K562 (cell line): ENCODE results near the gene LCLAT1. TPM values are rescaled to one million over a fixed set of nuclear protein-coding genes. Genes with fewer than 3 reads are reported as not detected.

Experiments
- BMI1 ChIP-seq: fragments of 150-350 bp; IDR thresholded peaks from 2 replicates; pipeline ENCODE4 v1.6.1; 2014; ENCODE audit warnings: low read length
- CC2D1A ChIP-seq: fragments of 450-650 bp; IDR thresholded peaks from 2 replicates; pipeline ENCODE4 v1.6.1; 2017; ENCODE audit warnings: mild to moderate bottlenecking
- EP300 ChIP-seq: IDR thresholded peaks from 2 replicates; pipeline ENCODE4 v1.6.1; 2012; ENCODE audit warnings: low read length, improper control_type of control experiment
- GABPA ChIP-seq: fragments of 200-800 bp; sonication (Bioruptor generic); conservative IDR thresholded peaks from 2 replicates; pipeline ENCODE4 v1.6.1; 2016; ENCODE audit warnings: low read depth, missing genetic modification characterization, missing compliant biosample characterization
- HMG20A ChIP-seq: fragments of 450-650 bp; formaldehyde crosslinking; conservative IDR thresholded peaks from 2 replicates; pipeline ENCODE4 v1.4.0; 2020; ENCODE audit warnings: mild to moderate bottlenecking, mixed read lengths
- JUND ChIP-seq, 2 experiments: IDR thresholded peaks; 2 replicates in 1 of 2; 3 replicates in 1 of 2; pipeline ENCODE4 v1.6.1; 2011; ENCODE audit warnings: borderline replicate concordance in 2 of 2, low read depth in 2 of 2, low read length in 2 of 2, improper control_type of control experiment in 1 of 2, missing biosample characterization in 1 of 2, missing genetic modification characterization in 1 of 2, missing genetic modification reagents in 1 of 2
- NELFE ChIP-seq: IDR thresholded peaks from 2 replicates; pipeline ENCODE4 v1.6.1; 2011; ENCODE audit warnings: mild to moderate bottlenecking; ENCODE audit not compliant: insufficient read depth, insufficient read length
- NONO ChIP-seq, 2 experiments: fragments of 200-400 bp in 1 of 2; fragments of 450-650 bp in 1 of 2; formaldehyde crosslinking in 1 of 2; IDR thresholded peaks; 2 replicates each; pipeline ENCODE4 v1.6.1; 2017; ENCODE audit warnings: low read depth in 2 of 2, mild to moderate bottlenecking in 2 of 2, moderate library complexity in 2 of 2, low read length in 1 of 2
- SMAD4 ChIP-seq: fragments of 250-450 bp; sonication (Bioruptor Pico); conservative IDR thresholded peaks from 2 replicates; pipeline ENCODE4 v1.8.0; 2021; ENCODE audit warnings: inconsistent platforms, mild to moderate bottlenecking, moderate library complexity
- SMARCC2 ChIP-seq: fragments of 450-650 bp; IDR thresholded peaks from 2 replicates; pipeline ENCODE4 v1.6.1; 2017; ENCODE audit warnings: antibody characterized with exemption, moderate library complexity, mild to moderate bottlenecking, low read depth
- SP2 ChIP-seq: IDR thresholded peaks from 2 replicates; pipeline ENCODE4 v1.6.1; 2011; ENCODE audit warnings: mild to moderate bottlenecking, low read depth, low read length, moderate library complexity; ENCODE audit not compliant: poor library complexity, severe bottlenecking; ENCODE audit errors: extremely low read depth
- ZNF347 ChIP-seq: fragments of 450-650 bp; formaldehyde crosslinking; IDR thresholded peaks from 2 replicates; pipeline ENCODE4 v1.4.0; 2020; ENCODE audit warnings: low read depth, mild to moderate bottlenecking, moderate library complexity
- polyA plus RNA-seq, 8 experiments: library from polyadenylated mRNA; depleted of rRNA in 4 of 8; stranded (reverse) in 5 of 8; unstranded in 3 of 8; fragments of >200 nt; fragmentation: Nextera tagmentation in 2 of 8; fragmentation: Illumina TruSeq in 1 of 8; extraction: Ambion mirVana in 2 of 8; extraction: Trizol in 1 of 8; gene quantifications; 2 replicates each; pipeline versions ENCODE4 v1.2.1 to v1.2.3, GENCODE V29; 2011 to 2014; ENCODE audit warnings: inconsistent platforms in 1 of 8, missing spikeins in 1 of 8
- total RNA-seq, 7 experiments: library from RNA; depleted of rRNA in 6 of 7; stranded (reverse); fragments of >200 nt in 6 of 7; fragmentation: Illumina TruSeq in 2 of 7; extraction: Trizol in 2 of 7; gene quantifications; 2 replicates each; pipeline versions ENCODE4 v1.2.1 to v1.2.3, GENCODE V29; 2011 to 2021; ENCODE audit warnings: low replicate concordance in 1 of 7
- TF ChIP-seq, protein P1 (sequence below), 2 experiments: fragments of 450-650 bp in 1 of 2; IDR thresholded peaks; 2 replicates each; pipeline ENCODE4 v1.6.1; 2011 to 2017; ENCODE audit warnings: low read depth in 2 of 2, antibody characterized with exemption in 1 of 2, borderline replicate concordance in 1 of 2, low read length in 1 of 2, mild to moderate bottlenecking in 1 of 2, mixed read lengths in 1 of 2; ENCODE audit not compliant: control insufficient read depth in 1 of 2
- TF ChIP-seq, protein P2 (sequence below), 2 experiments: fragments of 450-650 bp in 1 of 2; sonication (generic) in 1 of 2; formaldehyde crosslinking in 1 of 2; IDR thresholded peaks; 2 replicates each; pipeline versions ENCODE4 v1.7.1 to v1.9.0; 2016 to 2022; ENCODE audit warnings: inconsistent platforms in 1 of 2, mild to moderate bottlenecking in 1 of 2, missing genetic modification reagents in 1 of 2

The LCLAT1 gene
- total and polyA plus RNA-seq, 9 of the 15 experiments (the other 6 are each of a cell fraction or from before 2014, with no cell fraction given) = 8.9 to 63.3 (median 25.4) TPM

DNA sequence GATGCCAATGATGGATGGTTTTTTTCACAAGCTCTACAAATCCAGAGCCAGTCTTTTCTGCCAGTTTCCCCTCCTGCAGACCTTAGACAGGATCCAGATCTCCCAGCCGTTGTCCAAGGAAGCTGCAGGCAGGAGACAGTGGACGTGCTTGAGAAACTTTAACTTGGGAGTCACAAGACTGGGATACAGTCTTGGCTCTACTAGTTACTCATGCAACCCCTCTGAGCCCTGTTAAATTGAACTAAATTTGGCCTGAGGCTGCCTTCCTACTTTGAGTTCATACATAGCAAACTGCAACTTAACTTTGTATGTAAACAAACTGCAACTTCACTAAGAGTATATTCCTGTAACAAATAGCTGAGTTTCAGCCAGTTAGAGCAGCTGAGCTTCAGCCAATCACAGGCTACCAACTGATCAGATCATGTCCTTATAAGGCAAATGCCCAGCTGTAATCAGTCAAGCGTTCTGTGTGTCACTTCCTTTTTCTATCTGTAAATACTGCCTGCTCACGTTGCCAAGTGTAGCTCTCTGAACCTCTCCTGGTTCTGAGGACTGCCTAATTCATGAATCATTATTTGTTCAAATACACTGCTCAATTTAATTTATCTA is 219.3 kb downstream of the LCLAT1 start (continued):
- TF ChIP-seq, protein P1, sequence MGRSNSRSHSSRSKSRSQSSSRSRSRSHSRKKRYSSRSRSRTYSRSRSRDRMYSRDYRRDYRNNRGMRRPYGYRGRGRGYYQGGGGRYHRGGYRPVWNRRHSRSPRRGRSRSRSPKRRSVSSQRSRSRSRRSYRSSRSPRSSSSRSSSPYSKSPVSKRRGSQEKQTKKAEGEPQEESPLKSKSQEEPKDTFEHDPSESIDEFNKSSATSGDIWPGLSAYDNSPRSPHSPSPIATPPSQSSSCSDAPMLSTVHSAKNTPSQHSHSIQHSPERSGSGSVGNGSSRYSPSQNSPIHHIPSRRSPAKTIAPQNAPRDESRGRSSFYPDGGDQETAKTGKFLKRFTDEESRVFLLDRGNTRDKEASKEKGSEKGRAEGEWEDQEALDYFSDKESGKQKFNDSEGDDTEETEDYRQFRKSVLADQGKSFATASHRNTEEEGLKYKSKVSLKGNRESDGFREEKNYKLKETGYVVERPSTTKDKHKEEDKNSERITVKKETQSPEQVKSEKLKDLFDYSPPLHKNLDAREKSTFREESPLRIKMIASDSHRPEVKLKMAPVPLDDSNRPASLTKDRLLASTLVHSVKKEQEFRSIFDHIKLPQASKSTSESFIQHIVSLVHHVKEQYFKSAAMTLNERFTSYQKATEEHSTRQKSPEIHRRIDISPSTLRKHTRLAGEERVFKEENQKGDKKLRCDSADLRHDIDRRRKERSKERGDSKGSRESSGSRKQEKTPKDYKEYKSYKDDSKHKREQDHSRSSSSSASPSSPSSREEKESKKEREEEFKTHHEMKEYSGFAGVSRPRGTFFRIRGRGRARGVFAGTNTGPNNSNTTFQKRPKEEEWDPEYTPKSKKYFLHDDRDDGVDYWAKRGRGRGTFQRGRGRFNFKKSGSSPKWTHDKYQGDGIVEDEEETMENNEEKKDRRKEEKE (IDR thresholded peaks at IDR 0.05; ENCODE audit: borderline replicate concordance in 1 of 2, control insufficient read depth in 1 of 2, low read depth in 2 of 2, low read length in 1 of 2) = no peak
- TF ChIP-seq SMAD4 (no peak), CC2D1A (no peak), NONO (IDR thresholded peaks at IDR 0.05; ENCODE audit: low read depth in 2 of 2, low read length in 1 of 2) (no peak), BMI1 (no peak), ZNF347 (no peak), JUND (IDR thresholded peaks at IDR 0.05; ENCODE audit: borderline replicate concordance, low read depth, low read length) (peak; percentile 37; the same call in 1 of the 2 replicates), JUND (tag; IDR thresholded peaks at IDR 0.05; ENCODE audit: borderline replicate concordance, low read depth, low read length) (no peak), EP300 (0 out of 2 replicates have a peak, but pooled peaks have one; percentile 21), SMARCC2 (no peak), HMG20A (CRISPR knock-in tag) (no peak), SP2 (no peak), NELFE (no peak), GABPA (tag) (peak; percentile 56; the same call in 1 of the 2 replicates)
- TF ChIP-seq, protein P2, sequence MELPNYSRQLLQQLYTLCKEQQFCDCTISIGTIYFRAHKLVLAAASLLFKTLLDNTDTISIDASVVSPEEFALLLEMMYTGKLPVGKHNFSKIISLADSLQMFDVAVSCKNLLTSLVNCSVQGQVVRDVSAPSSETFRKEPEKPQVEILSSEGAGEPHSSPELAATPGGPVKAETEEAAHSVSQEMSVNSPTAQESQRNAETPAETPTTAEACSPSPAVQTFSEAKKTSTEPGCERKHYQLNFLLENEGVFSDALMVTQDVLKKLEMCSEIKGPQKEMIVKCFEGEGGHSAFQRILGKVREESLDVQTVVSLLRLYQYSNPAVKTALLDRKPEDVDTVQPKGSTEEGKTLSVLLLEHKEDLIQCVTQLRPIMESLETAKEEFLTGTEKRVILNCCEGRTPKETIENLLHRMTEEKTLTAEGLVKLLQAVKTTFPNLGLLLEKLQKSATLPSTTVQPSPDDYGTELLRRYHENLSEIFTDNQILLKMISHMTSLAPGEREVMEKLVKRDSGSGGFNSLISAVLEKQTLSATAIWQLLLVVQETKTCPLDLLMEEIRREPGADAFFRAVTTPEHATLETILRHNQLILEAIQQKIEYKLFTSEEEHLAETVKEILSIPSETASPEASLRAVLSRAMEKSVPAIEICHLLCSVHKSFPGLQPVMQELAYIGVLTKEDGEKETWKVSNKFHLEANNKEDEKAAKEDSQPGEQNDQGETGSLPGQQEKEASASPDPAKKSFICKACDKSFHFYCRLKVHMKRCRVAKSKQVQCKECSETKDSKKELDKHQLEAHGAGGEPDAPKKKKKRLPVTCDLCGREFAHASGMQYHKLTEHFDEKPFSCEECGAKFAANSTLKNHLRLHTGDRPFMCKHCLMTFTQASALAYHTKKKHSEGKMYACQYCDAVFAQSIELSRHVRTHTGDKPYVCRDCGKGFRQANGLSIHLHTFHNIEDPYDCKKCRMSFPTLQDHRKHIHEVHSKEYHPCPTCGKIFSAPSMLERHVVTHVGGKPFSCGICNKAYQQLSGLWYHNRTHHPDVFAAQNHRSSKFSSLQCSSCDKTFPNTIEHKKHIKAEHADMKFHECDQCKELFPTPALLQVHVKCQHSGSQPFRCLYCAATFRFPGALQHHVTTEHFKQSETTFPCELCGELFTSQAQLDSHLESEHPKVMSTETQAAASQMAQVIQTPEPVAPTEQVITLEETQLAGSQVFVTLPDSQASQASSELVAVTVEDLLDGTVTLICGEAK (IDR thresholded peaks at IDR 0.05) = 0 out of 2 replicates have a peak, but pooled peaks have one; percentile 47
- TF ChIP-seq, protein P2 (CRISPR knock-in tag; IDR thresholded peaks at IDR 0.05) = no peak
